ENCODE measurements around the gene CIRBP.

DNA sequence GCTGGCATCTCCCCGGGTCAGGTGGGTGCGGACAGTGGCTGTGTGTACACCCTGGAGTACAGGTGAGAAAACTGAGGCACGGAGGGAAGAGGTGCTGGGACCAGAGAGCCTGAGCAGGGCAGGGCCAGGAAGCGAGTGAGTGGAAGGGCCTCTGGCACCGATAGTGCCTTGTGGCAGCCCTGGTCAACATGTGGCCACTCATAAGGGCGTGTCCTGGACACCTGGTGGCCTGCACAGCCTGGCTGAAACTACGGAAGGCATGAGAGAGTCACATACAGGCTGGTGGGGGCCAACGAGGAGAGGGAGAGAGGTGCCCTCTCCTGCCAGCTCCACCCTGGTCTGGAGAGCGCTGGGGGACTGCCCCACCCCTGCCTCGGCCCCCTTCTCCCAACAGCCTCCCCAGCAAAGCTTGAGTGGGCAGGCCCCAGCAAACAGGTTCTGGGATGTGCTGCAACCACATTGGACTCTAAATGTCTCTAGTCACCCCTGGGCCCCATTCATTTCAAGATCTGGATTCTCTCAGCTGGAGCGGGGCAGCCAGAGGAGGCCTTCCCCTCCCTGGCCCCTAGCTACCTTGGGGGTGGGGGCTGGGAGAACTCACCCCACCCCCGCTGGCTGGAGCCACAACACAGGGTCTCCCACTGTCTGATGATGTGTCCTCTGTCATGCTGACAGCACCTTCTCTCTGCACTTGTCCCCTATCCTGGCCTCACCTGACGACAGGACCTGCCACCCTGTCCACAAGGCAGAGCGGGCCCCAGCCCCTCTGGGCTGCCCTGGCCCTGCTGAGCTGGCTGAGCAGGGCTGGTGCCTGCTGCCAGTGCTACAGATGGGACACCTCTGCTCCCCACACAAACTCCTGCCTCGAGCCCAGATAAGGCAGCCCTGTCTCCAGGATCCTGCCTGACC lies 37.1 kb upstream of the CIRBP start:
- TF ChIP-seq ZNF274 (IDR thresholded peaks at IDR 0.05; ENCODE audit: low read depth, low read length) (no peak), YY1 (IDR thresholded peaks at IDR 0.05; ENCODE audit: insufficient read depth, insufficient read length) (no peak)
